ENCODE measurements around the gene CRYGN.

- TF ChIP-seq CTCF (conservative IDR thresholded peaks at IDR 0.05 in 1 of 2, IDR thresholded peaks at IDR 0.05 in 1 of 2; ENCODE audit: extremely low read depth in 1 of 2, insufficient read depth in 1 of 2, low read depth in 1 of 2, low read length in 2 of 2): no peak
- no peak for TF ChIP-seq EZH2 (IDR thresholded peaks at IDR 0.05; ENCODE audit: borderline replicate concordance, low read length)
Measured at GRCh38 chr7:151489498-151489897, 49.6 kb upstream of the CRYGN start.
